Epithelial cell of esophagus (primary cell): Measurements from ENCODE around the gene CXCL9.
A peak's percentile ranks its signal among the peaks of the same experiment; 100 is the strongest.
"Not testable (repeated sequence)": the region's sequence is repeated elsewhere in the genome, so short reads cannot be mapped to it uniquely, and the experiment has no call there.

ENCODE experiments used
- DNase-seq: peaks from one replicate; pipeline ENCODE4 v3.0.0; 2010; ENCODE audit warnings: low read depth
- H3K4me3 ChIP-seq: 2 replicates; pipeline ENCODE4 v1.5.1; 2011; ENCODE audit warnings: mild to moderate bottlenecking, low read length, control low read depth
- TF ChIP-seq, protein P1 (sequence below): IDR thresholded peaks from 2 replicates; pipeline ENCODE4 v1.5.1; 2011; ENCODE audit warnings: low read depth, mild to moderate bottlenecking, low read length, control low read depth, inconsistent platforms; ENCODE audit not compliant: insufficient read depth; ENCODE audit errors: missing control alignments

Gene CXCL9

GRCh38 chr4:76007089-76007862 is at the start of gene CXCL9:
Gene CXCL9, minus strand, starts transcription at chr4:76007509. Its CDS starts 60 bp downstream, at chr4:76007449.
- DNase-seq, result peak; percentile 74
- no peak within 1 kb of the TSS for H3K4me3 ChIP-seq
- TF ChIP-seq, protein P1, sequence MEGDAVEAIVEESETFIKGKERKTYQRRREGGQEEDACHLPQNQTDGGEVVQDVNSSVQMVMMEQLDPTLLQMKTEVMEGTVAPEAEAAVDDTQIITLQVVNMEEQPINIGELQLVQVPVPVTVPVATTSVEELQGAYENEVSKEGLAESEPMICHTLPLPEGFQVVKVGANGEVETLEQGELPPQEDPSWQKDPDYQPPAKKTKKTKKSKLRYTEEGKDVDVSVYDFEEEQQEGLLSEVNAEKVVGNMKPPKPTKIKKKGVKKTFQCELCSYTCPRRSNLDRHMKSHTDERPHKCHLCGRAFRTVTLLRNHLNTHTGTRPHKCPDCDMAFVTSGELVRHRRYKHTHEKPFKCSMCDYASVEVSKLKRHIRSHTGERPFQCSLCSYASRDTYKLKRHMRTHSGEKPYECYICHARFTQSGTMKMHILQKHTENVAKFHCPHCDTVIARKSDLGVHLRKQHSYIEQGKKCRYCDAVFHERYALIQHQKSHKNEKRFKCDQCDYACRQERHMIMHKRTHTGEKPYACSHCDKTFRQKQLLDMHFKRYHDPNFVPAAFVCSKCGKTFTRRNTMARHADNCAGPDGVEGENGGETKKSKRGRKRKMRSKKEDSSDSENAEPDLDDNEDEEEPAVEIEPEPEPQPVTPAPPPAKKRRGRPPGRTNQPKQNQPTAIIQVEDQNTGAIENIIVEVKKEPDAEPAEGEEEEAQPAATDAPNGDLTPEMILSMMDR, result no peak

- no peak overlapping the region for H3K4me3 ChIP-seq
- TF ChIP-seq, protein P1, result no peak
- no peak for DNase-seq
Observed at GRCh38 chr4:76055421-76055820, 48.1 kb upstream of the CXCL9 start.

DNA sequence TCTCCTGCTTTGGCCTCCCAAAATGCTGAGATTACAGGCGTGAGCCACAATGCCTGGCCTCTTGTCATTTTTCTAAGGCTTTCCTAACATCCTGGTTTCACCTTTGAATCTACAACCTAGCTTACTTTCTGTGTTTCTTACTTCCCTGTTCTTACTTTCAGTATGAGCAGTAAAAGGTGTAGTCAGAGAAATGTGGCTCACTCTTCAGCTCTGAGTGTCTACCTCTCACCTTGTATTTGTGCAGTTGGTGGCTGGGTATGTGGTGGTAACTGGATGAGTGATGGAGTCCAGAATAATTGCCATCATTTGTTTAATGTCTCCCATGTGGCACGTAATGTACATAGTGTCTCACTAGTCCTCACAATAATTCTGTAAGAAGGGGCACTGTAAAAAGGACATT is 47.7 kb upstream of the CXCL9 start:
- no peak overlapping the region for H3K4me3 ChIP-seq
- DNase-seq, result peak; percentile 15
- TF ChIP-seq, protein P1, result no peak

- peak; percentile 16 for DNase-seq
- TF ChIP-seq, protein P1, result no peak
- no peak overlapping the region for H3K4me3 ChIP-seq
Observed at GRCh38 chr4:76053730-76054129, 46.4 kb upstream of the CXCL9 start.

DNA sequence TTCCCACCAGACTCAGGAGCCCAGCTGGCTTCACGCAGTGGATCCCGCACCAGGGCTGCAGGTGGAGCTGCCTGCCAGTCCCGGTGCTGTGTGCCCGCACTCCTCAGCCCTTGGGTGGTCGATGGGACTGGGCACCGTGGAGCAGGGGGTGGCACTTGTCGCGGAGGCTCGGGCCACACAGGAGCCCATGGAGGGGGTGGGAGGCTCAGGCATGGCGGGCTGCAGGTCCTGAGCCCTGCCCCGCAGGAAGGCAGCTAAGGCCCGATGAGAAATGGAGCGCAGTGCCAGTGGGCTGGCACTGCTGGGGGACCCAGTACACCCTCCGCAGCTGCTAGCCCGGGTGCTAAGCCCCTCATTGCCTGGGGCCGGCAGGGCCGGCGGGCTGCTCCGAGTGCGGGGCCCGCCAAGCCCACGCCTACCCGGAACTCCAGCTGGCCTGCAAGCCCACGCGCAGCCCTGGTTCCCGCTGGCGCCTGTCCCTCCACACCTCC is 43.3 kb upstream of the CXCL9 start:
- not testable (repeated sequence) for DNase-seq, H3K4me3 ChIP-seq

DNA sequence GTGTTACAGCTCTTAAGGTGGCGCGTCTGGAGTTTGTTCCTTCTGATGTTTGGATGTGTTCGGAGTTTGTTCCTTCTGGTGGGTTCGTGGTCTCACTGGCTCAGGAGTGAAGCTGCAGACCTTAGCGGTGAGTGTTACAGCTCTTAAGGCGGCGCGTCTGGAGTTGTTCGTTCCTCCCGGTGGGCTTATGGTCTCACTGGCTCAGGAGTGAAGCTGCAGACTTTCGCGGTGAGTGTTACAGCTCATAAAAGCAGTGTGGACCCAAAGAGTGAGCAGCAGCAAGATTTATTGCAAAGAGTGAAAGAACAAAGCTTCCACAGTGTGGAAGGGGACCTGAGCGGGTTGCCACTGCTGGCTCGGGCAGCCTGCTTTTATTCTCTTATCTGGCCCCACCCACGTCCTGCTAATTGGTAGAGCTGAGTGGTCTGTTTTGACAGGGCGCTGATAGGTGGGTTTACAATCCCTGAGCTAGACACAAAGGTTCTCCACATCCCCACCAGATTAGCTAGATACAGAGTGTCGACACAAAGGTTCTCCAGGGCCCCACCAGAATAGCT is 42.6 kb upstream of the CXCL9 start:
- not testable (repeated sequence) for H3K4me3 ChIP-seq, DNase-seq

DNA sequence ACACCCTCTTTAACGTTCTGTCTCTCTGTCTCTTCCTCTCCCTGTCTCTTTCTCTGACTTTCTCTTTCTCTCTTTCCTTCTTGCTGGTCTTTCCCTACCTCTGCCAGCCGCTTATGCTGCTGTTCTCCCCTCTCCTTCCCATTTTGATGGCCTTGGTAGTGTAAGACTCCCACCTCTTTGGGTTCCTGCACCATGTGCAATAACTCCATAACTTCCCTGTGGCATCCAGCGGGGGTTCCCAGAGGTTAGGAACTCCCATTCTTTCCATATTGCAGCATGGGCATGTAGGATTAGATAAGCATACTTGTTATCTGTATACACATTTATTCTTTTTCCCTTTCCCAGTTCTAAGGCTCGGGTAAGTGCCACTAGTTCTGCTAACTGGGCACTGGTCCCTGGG is 37.4 kb upstream of the CXCL9 start:
- H3K4me3 ChIP-seq, DNase-seq: not testable (repeated sequence)

DNA sequence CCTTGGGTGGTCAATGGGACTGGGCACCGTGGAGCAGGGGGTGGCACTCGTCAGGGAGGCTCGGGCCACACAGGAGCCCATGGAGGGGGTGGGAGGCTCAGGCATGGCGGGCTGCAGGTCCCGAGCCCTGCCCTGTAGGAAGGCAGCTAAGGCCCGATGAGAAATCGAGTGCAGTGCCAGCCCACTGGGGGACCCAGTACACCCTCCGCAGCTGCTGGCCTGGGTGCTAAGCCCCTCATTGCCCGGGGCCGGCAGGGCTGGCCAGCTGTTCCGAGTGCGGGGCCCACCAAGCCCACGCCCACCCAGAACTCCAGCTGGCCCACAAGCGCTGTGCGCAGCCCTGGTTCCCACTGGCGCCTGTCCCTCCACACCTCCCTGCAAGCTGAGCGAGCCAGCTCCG is 36.0 kb upstream of the CXCL9 start:
- not testable (repeated sequence) for H3K4me3 ChIP-seq, DNase-seq

DNA sequence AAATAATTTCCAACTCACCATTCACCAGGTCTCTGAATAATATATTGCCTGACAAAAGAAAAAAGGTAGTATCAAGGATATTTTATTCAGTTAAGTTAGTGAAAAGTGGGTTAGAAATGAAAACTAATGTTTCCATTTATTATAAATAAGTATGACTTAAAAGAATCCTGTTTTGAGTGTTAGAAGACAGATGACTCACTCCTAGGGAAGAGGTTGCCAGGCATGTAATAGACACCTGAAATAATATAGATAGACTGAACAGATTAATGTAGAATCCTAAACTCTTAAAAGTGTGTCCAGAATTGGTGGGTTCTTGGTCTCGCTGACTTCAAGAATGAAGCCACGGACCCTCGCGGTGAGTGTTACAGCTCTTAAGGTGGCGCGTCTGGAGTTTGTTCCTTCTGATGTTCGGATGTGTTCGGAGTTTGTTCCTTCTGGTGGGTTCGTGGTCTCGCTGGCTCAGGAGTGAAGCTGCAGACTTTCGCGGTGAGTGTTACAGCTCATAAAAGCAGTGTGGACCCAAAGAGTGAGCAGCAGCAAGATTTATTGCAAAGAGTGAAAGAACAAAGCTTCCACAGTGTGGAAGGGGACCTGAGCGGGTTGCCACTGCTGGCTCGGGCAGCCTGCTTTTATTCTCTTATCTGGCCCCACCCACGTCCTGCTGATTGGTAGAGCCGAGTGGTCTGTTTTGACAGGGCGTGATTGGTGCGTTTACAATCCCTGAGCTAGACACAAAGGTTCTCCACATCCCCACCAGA is 35.1 kb upstream of the CXCL9 start:
- peak; percentile 53 for DNase-seq

More for the DNA sequence above, 35.1 kb upstream of the CXCL9 start:
- not testable (repeated sequence) for H3K4me3 ChIP-seq
